AG08395 (cell line): ENCODE measurements around the gene CHCHD6.

ENCODE experiments used
- DNase-seq: peaks from one replicate; pipeline ENCODE4 v3.0.0; 2012; ENCODE audit warnings: mixed read lengths, low spot score

CHCHD6 gene

GRCh38 chr3:126704494-126705214 is 614 bp downstream of the CHCHD6 start:
- no peak for DNase-seq

GRCh38 chr3:126706631-126707030 is 2.6 kb downstream of the CHCHD6 start:
- no peak for DNase-seq

DNA sequence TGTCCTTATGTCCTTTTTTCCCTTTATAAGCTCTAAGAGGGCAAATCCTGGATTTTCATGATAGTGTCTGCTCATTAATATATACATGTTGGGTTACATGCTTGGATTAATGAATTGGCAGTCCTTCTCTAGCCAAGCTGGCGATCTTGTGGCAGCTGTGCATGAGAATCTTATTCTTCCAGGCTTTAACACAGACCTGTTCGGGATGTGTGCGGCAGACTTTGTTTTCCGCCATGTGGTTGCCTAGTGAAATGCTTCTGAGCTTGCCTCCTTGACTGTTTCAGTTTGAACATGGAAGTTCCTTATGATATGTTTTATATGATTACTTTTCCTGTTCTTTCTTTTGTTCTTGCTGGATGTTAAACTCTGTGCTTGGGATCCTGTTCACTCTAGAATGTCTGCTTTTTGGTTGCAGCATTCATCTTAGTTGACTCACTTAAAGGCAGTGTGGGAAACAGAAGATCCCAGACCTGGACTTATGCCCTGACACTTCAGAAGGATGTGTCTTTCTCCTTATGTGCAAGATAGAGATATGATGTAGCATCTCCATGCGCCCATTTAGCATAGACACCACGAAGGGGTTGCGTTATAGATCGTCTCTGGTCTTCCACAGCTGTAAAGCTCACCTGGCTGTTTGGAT is 7.2 kb downstream of the CHCHD6 start:
- peak; percentile 65 for DNase-seq

- DNase-seq, result no peak
Observed at GRCh38 chr3:126713199-126713598, 9.2 kb downstream of the CHCHD6 start.

GRCh38 chr3:126714276-126714900 is 10.3 kb downstream of the CHCHD6 start:
- DNase-seq, result no peak

DNA sequence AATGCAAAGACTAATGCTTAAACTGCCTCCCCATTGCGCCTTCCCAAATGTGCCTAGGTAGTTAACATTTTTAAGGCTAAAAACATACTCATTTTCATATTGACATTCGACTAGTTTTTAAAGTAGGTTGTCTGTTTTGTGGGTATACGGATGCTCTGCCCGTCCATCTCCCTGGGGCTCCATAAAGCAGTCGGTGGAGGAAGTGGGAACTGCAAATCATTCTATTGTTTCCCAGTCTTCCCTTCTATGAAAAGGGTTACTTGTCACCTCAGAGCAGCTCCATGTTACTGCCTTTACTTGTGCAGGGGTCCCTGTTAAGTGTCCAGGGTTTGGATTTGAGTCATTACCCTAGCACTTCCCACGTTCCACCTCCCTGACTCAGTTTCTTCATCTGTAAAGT is 10.9 kb downstream of the CHCHD6 start:
- DNase-seq, result no peak

DNA sequence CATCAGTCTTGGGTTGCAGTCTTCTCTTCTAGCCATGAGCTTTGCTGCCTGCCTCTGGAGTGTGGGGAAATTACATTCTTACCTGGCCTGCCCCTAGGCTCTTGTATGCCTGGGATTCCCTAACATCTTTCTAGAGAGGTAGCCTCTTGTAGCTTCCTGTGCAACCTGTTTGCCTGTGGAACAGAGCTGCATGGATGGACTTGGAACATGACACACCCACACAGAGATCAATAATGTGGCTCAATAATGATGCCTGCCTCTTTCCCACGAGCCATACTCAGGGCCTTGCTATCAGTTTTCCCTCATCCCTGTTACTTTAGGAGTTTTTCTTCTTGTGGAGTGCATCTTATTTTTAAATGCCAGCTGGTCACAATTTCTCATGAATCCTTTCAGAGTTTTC is 11.4 kb downstream of the CHCHD6 start:
- DNase-seq, result no peak

DNA sequence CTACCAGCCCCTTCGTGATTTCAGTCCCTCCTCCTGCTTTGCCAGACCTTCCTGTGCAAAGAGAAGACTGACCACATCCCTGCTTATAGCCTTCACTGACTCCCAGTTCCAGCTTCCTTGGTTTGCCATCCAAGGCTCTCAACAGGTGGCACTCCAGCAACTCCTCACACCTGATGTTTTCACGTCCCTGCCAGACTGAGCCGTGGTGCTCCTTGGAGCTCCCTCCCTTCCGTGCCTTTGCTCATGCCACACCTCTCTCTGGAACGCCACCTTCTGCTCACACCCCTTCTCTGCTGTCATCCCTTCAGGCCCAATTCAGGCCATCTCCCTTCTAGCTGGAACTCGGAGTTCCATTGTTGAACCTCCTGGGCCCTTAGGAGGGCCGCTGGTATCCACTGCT is 12.0 kb downstream of the CHCHD6 start:
- DNase-seq, result no peak

- no peak for DNase-seq
Observed at GRCh38 chr3:126718561-126719445, 14.8 kb downstream of the CHCHD6 start.

GRCh38 chr3:126720596-126720995 is 16.6 kb downstream of the CHCHD6 start:
- no peak for DNase-seq

DNA sequence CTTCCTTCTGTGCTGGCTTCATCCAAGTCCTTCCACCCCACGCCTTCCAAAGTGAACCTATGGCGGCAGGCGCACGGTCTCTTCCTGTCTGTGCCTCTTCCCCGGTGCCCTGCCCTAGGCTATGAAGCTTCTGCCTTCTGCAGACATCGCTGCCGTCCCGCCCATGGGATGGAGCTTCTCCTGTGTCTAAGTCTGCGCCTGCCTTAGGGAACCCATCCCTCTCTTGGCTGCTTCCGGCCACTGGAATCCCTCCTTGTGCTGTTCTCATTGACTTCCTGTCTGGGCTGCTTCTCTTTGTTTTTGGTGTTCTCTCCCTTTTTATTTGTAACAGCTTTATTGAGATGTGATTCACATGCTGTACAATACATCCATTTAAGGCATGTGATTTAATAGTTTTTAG is 17.2 kb downstream of the CHCHD6 start:
- DNase-seq, result no peak

- no peak for DNase-seq
Observed at GRCh38 chr3:126723237-126723636, 19.2 kb downstream of the CHCHD6 start.

DNA sequence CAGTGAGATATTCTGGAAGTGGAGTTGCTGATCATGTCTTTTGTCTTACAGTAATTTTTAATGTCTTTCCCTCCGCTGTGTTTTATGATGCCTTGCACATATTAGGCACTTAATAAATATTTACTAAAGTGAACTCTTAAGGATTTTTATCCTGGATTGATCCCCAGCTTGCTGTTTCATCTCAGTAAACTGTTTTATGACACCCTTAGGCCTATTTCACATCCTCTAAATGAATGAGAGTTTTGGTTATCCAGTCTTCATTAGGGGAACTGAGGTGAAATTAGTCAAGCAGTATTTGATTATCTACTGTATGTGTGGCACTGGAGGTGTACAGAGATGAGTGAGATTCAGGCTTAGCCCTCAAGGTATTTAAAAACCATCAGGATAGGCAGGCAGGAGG is 19.8 kb downstream of the CHCHD6 start:
- no peak for DNase-seq

DNA sequence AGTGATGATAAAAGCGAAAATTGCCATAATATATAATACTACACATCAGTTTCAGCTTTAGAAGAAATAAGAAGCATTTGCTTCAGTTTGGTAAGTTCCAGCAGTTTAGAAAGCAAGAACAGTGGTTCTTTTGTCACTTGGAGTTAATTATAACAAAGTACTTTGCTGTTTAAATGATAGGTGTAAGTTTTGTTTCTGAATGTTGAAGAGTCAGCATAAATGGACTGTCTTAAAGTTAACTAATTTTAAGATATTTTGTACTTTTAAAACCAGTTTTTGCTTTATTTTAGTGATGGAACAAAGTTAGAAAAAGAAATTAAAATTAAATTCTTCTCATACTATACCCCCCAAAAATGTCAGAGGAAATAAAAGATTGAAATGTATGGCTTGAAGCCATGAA is 24.6 kb downstream of the CHCHD6 start:
- DNase-seq, result no peak

DNA sequence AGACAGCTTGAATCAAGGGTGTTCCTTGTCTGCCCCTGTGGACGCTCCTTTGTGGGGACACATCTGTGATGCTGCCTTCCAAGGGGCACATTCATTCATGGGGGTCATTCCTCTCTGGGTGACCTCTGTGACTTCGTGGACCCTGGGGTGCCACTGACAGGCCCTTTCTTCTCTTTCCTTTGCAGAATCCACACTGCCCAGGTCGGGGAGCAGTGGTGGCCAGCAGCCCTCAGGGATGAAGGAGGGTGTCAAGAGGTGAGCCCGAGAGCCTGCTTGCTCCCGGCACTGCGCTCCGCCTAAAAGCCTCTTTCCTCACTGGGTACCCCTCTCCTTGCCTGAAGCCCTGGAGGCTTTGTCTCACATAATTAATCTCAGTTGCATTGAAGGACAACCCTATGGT is 26.3 kb downstream of the CHCHD6 start:
- DNase-seq, result no peak

GRCh38 chr3:126731044-126731443 is 27.0 kb downstream of the CHCHD6 start:
- DNase-seq, result no peak

DNA sequence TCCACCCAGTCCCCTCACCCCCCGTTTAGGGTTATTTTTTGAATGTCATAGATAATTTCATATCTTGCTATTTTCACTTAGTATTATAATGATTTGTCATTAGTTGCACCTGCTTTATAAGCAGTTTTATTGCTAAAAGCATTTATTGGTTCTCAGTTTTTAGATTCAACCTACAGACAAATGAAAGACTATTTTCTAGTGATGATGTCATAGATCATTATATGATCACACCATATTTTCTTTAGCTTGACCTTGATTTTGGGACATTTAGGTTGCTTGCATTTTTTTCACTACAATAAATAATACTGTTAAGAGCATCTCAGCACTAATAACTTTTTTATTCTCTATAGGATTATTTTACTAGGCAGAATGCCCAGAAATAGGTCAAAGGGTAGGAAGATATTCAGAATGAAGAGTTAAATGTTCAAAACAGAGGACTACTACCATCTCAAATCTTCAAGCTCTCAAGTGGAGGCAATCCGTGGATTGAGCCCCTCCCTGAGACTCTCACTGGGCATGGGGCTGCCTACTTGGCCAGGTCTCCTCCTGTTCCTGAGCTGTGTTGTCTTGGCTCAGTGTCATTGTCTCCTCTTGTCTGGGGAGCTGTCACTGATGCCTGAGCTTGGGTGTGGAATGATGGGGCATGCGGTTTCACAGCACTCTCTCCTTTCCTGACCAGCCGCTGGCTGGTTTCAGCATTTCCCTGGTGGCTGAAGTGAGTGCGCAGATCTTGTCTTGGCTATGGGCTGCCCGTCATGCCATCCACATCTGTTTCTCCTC is 28.4 kb downstream of the CHCHD6 start:
- no peak for DNase-seq

GRCh38 chr3:126733061-126733430 is 29.0 kb downstream of the CHCHD6 start:
- DNase-seq, result no peak

DNA sequence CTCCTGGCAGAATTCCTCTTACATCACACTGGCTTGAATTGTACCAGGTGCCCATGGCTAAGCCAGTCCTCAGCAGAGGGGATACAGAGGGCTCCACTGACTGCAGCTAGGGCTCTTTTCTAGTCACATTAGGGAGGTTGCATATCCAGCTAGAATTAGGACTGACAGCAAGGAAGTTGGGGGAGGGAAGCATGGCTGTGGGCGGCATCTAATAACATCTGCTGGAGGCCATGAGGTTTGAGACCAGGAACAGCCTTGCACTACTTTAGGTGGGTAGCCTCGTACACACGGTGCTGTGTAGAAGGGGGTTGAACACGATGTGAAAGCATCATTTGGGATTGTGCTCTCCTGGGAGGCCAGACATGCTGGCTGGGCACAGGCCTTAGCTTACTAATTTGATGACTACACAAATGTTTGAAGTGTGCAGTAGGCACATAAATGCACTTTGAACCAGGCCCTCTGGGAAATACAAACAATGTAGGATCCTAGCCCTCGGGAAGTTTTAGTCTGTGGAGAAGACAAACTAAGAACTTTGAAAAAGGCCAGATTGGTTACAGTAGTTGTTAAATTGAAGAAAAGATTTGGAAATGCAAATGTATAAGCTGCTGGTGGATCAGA is 30.2 kb downstream of the CHCHD6 start:
- DNase-seq, result no peak

DNA sequence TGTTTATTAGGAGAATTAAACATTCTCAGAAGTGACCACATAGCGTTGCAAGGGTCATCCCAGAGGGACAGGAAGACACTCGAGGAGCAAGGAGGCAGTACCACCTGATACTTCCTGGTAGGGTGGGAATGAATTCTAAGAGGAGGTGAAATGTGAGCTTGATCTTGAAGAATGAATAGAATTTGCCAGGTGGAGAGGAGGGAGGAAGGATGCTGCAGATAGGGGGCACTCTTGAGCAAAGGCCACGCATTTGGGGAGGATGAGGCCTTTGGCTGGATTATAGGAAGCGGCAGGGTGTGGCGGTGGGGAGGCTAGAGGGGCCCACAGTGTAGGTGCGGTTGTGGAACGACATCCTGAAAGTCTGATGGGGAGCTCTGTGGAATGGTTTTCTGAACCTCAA is 33.5 kb downstream of the CHCHD6 start:
- no peak for DNase-seq

GRCh38 chr3:126742057-126742456 is 38.0 kb downstream of the CHCHD6 start:
- DNase-seq, result no peak
